Stromal cell of bone marrow (primary cell): ENCODE results near the gene PIK3AP1.
"Not testable (repeated sequence)": the region's sequence is repeated elsewhere in the genome, so short reads cannot be mapped to it uniquely, and the experiment has no call there.

ENCODE experiments used
- DNase-seq: peaks from one replicate; pipeline ENCODE4 v3.0.0-alpha.2; 2012; ENCODE audit warnings: low read depth

PIK3AP1 gene

DNA sequence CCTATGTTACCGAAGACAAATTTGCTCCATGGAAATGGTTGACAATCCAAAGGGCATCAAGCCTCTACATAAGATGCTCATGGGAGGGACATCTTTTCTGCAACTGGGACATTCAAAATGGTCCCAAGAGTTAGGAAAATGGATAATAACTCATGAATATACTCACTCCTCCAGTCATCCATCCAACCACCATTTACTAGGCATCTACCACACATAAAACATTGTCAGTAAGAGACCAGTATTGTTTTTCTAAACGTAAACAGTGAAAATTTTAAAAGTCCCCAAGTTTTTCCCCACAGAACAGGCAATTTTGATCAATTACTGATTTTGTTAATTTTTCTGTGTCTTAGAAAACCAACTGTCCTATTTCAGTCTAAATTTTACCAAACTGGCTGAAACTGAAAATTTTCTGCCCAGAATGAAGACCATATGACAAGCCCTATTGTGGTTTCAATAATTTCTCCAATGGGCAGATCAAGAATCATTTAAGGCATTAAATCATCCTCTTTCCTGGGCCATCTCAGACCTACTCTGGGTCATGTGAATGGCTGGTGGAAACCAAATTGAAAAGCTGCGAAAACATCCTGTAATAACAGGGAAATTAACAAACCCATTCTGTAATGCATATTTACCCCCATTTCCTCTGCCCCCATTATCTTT is 24.2 kb downstream of the PIK3AP1 start:
- no peak for DNase-seq

DNA sequence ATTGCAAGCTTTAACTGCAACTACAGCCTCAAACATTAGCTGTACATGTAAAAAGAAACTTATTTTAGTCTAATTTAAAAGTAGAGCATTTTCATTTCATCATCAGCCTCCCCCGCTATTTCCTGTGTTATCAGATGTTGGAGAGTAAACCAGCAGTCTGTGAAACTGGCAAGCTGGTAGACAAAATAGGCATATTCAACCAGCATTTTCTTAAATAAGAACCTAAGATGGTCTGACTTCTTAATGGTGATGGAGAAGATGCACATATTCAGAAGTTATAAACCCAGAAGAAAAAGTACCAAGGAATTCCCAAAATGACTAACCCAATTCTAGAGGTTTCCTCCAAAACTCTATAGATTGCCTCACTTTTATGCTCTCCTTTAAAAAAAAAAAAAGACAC is 24.9 kb downstream of the PIK3AP1 start:
- DNase-seq, result no peak

DNA sequence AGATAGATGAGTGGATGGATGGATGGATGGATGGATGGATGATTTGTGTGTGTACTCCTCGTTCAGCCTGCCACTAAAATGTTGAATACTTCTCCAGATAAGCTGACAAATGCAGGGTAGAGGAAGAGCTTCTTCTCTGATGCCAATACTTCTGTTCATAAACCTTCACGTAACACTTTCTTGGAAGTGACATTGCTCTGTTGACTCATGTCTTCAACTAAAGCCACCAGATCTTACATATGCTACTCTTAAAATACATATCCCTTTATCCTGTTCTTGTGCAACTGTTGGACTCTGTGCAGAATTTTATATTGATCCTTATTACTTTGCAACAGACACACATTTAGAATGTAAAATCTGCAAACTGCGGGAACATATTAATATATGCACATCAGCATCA is 26.9 kb downstream of the PIK3AP1 start:
- DNase-seq, result no peak

DNA sequence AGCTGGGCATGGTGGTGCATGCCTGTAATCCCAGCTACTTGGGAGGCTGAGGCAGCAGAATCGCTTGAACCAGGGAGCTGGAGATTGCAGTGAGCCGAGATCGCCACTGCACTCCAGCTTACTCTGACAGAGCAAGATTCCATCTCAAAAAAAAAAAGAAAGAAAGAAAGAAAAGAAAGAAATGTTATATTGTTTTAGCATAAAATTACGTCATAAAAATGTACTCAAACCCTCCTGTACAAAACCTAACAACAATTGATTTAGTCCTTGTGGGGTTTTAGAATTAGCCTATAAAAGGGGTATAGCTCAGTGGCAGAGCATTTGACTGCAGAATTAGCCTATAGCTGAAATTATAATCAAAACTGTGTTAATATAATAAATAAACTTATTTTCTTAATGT is 27.9 kb downstream of the PIK3AP1 start:
- DNase-seq, result no peak

DNA sequence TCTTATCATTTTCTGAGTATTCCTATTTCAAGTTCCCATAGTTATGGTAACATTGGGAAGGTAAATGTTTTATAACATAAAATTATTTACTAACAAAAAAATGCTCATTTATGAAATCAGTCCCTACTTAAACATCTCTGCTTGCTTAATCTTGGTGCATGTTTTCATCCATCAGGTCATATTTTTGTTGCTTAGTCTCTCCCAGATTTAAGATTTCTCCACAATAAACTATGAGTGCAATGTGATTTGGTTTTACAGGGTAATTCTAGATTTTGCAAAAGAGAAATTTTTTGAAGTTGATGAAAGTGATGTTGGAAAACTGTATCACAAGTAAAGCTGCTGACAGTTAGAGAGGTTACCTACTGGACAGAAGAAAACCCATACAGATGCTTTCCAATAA is 28.6 kb downstream of the PIK3AP1 start:
- DNase-seq, result no peak

DNA sequence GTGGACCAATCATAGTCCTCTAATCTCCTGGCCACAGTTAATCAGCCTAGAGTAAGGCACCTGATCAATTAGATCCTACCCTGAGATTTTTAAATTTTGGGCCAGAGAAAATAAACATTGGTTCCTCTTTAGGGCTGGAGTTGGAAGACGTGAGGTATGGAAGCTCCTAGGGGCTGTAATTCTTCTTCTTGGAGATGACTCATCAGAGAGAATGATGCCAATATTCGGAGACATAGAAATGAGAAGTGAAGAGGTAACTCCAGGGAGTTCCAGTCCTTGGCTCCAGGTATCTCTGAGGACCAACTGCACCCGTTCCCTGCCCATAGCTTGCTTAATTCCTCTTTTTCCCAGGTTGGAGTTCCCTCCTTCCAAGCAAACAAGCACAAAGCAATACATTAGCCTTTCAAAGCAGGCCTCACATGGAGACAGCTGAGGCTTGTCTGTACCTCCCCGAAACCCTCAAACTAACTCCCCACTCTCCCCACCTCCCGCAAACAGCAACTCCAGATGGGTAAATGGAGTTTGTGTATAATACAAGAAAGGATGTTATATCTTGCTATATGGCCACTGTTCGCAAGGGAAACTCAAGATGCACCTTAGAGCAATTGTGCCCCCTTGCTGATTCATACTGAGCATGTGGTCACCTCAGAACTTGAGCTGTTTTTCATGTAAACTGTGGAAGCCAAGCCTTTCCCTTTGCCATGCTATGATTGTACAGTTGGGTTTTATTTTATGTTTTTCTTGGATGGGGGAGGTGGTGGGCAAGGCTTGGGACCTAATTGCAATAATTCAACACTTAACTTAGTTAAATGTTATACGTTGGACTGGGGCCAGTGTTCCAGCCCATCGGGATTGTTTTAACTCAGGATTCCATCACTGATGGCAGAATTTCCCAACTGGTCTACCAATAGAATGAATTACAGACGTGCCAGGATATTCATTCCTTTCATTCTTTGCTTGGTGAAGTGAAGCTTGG is 29.3 kb downstream of the PIK3AP1 start:
- no peak for DNase-seq

DNA sequence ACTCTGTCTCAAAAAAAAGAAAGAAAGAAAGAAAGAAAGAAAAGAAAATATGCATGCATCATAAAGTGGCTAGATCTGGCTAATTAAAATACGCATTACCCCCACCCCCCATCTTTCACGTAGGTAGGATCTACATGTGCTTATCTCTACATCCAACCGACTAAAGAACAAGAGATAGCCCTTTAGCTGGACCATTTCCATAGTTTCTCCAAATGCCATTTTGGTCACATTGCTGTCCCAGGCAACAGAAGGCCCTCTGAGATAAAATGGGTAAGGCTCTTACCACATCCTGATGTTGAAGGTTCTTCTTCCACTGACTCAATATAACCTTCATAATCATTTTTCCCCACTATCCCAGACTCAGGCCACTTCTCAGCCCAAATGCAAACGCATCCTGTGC is 31.5 kb downstream of the PIK3AP1 start:
- DNase-seq, result no peak

DNA sequence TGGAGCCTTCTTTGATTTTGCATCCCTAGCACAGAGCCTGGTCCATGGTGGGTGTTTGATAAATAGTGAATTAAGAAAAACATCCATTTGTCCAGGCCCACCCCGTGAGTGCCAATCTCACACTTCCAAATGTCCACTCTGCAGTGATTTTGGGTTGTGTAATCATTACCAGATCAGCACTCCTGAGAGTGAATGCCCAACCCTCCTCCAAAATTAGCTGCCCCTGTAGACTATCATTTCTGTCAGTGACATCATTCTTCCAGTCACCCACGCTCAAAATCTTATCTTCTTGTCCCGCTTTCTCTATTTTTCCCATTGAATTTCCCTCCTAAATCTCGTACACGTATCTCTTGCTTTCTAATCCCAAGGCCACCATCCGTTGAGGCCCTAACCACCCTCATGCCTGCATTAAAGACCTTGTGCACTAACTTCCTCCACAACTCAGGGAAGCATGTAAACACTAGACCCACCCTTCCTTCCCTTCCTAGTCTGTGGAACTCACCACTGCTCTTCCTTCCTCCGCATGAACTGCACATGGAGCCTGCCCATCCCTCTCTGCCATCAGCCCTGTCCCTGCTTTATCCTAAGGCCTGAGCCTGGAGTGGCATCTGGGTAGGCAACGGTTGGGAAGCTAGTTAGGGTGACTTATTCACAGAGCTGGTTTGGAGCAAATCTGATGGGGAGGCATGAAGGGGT is 32.8 kb downstream of the PIK3AP1 start:
- DNase-seq, result no peak

DNA sequence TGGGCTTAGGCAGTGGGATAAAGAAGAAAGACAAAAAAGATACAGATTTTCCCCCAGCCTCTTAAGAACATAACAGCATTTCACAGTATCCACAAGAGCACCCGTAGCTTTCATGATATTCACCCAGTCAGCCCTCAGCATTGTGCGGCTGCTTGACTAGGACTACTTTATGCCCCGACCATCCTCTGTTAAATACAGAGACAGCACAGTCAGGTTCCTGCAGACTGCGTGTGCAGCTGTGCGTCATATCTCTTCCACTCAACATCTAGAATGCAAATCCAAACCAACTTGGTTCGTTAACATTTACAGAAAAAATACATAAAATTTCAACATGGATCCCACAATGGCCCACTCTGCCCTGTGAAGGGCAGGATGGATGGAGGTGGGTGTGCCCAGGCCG is 33.8 kb downstream of the PIK3AP1 start:
- no peak for DNase-seq

DNA sequence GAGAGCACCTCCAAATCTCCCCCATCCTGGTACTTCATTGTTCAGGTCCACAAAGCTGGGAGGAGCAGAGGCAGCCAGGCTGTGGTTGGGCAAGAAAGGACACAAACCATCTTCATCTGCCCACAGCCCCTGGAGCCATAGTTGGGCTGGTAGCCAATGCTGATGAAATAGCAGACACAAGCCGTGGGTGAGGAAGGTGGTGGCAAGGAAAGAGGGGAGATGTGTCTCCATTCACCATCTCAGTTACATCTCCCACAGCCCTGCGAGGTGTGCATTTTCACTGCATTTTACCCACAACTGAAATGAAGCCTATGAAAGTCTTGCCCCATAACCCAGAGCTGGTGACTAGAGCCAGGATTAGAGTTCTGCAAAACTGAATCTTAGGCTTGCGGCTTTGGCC is 35.0 kb downstream of the PIK3AP1 start:
- DNase-seq, result no peak

DNA sequence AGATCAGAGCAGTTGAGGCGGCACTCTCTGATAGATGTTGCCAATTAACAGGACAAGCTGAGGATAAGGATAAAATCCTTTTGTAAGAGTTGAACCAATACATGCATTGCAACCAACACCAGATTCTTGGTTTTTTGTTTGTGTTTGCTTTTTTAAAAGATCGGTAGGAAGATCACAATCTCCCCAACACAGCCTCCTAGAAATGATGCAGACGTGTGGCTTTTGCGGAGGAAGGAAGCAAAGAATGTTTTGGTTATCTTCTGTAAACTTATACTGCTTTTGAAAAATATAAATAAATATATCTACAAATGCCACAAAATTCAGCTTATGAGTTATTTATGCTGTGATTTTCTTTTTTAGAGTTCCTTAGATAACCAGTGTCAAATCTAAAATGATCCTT is 35.5 kb downstream of the PIK3AP1 start:
- no peak for DNase-seq

DNA sequence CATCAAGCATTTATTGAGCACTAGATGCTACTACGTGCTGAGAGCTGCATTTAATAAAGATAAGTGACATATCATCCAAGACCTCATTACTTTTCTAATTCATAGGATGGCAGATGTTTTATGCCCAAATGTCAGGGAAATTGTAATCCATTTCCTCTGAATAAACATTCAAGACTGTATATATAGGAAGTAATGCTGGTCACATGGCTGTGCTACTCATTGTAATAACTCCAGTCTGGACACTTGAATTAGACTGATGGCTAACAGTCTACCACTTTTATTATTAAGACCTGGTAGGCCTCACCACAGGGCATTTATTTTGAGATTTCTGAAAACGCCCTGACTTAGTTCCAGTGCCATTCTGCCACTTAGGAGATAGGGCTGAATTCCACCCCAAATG is 36.6 kb downstream of the PIK3AP1 start:
- DNase-seq, result no peak

DNA sequence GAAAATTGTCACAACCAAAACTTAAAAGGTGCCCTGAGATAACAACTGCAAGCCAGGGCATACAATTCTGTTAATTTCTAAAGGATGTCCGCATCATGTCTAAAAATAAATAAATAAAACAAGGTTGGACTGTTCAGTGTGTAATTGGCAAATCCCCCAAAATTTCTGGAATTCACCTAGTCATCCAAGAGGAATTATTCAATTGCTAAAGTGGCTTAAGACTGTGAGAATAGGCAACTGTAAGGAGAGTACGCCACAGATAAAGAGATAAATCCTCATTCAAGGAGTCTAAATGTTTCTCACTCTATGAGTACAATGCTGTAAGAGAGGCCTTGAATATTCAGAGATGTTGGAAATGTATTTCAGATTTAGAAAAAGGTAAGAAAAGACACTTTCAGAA is 37.2 kb downstream of the PIK3AP1 start:
- DNase-seq, result no peak

DNA sequence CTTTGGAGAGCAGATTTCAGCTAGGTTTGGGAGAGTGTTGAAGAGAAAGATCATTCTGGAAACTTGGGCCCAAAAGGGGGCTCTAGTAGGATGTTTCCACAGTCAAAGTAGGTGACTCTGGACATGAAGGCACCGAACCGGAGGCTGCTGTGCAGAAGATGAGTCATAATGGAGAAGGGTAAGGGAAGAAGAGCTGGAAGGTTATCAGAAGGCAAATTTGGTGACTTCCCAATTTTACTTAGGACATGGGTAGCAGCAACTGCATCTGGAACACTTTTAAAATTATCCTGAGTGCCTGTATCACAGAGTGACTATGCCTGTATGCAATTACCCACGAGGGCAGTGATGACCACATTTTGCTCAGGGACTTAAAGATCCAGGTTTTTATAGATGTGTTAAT is 38.8 kb downstream of the PIK3AP1 start:
- no peak for DNase-seq

DNA sequence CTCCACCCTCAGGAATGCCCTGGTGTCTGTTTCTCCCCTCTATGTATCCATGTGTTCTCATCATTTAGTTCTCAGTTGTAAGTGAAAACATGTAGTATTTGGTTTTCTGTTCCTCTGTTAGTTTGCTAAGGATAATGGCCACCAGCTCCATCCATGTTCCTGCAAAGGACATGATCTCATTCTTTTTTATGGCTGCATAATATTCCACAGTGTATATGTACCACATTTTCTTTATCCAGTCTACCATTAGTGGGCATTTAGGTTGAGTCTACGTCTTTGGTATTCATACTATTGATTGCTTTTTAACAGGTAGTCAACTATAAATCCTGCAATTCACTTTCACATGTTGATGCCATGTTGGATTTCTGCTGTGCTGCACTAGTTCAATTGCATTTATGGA is 39.9 kb downstream of the PIK3AP1 start:
- DNase-seq, result not testable (repeated sequence)

DNA sequence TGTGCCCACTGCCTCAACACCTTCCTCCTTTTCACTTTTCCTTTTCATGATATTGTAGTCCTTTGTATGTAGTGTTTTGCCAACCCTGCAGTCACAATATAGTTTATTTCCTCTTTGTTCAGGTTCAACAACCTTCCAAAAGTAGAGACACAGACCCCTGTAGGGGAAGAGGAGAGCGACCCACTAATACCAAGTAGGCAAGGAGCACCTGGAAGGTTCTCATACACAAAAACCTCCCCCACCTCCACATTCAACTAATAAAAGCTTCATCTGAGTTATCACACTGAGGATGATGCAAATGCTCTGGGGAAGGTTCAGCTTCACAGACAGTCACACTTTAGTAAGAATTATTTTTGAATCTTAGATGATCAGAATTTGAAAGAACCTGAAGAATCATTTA is 41.6 kb downstream of the PIK3AP1 start:
- DNase-seq, result no peak

DNA sequence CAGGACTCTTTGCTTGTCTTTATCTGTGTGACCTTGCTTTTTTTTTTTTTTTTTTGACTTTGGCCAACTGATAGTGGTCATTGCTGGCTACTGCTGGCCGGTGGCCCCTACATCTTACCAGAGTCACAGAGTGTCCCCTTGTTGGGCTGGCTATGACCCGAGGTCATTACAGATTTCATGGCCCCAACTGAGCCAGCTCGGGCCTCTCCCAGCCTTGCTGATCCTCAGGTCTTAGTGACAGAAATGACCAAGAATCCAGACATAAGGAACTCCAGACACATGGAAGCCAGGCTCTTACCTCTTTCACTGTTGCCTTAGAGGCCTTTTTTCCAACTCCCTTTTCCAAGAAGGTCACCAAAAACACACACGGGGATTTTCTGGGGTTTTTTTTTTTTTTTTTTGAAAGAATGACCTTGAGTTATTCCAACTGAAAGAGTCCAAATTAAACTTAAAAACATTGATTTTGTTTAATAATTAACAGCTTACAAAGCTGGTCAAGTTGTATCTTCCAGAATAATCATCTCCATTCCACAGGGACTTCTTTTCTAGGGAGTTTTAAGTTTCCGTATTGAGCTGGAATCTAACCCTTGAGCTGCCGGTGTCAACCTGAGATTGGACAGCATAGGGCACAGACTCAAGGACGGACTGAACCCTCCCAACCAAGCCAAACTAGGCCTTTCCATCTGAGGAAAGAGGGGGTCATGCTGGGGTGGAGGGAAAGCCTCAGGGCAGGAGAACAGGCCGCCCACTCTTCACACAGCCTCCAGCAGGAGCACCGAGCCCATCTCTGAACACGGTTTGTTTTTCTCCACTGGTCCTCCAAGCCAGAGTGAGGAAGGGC is 43.8 kb downstream of the PIK3AP1 start:
- no peak for DNase-seq

DNA sequence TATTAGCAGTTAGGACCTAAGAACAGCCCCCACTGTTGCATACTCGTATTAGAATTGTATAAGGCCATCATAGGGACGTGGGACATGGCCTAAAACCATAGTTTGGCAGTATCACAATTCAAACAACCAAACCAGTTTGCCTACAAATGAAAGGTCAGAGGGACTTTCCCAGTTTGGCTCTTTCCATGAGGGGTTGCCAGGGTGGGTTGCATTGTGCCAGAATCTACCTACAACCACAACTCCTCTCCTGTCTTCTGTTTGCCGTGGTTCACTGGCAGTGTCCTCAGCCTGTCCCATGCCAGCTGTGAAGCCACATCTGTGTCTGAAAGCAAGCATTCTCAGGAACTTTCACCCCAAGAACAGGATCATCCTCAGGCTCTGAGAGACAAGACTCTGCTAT is 44.5 kb downstream of the PIK3AP1 start:
- DNase-seq, result no peak

DNA sequence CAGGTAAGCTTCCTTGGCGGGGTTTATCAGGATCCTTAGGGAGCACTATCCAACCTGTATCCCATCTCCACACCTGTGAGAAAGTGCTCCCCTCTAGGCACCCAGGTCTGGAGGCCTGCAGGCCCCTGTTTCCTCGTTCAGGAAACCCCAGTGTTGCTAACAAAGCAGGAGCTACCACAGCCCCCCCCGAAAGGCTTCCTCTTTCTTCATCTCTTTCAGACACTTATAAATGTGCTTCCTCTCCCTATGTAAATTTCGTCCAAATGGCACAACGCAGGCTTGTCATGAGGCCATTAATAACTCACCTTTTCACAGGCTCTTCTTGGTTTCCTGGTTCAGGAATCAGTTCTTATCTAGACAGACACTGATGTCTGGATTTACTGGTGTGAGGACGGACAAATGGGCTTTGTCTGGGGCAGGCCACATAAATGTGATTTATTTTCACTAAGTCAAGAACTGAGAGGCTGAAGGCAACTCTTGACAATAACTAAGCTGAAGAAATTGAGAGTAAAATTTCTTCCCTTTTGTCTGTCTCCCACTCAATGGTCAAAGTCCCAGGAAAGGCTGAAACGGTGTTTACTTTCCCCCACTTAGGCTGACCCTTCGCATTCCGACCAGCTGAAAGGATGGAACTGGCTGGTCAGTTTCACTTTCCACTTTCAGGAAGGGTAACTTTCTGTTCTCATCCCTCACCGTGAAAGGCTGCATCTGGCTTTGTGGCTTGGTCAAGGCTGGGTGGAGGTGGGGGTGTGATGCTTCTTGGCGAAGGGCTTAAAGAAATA is 46.8 kb downstream of the PIK3AP1 start:
- peak; percentile 12 for DNase-seq

DNA sequence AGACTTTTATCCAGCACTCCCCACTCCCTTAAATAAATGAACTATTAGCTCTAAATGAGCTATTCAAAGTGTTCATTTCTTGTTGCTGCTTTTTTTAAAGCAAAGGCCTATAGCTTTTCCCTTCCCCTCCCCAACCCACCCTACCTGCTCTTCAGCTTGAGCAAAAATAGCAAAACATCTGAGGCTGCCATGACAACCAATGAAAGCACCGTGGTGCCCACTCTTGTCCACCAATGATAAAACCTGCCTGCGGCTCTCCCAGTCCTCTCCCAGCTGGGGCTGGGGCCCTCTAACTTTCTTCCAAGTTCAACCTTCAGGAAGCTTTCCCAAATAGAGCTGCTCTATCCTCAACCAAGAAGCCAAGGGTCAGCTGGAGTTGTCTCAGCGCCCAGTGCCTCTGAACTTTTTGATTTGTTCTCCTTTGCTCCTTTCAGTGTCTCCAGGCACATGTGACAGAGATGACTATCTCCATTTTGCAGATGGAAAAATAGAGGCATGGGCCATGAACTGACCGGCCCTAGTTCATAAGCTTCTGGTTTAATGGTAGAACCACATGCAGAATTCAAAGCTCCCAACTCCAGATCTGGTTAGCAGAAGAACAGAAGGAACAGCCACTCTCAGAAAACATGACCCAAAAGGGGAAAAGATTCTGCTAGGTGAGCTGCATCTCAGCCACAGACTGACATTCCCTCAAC is 47.7 kb downstream of the PIK3AP1 start:
- DNase-seq, result no peak
